CD4-positive, alpha-beta memory T cell (primary cell): ENCODE results near the gene CPTP. TPM values are rescaled to one million over a fixed set of nuclear protein-coding genes. Genes with fewer than 3 reads are reported as not detected.

Experiments
- CTCF ChIA-PET: fragments of 350-600 bp; sonication (Branson Sonifier 250); formaldehyde crosslinking; loops from one replicate; lab custom pipeline; 2021; ENCODE audit warnings: inconsistent platforms; ENCODE audit not compliant: partially characterized antibody; lab: Charles Lee
- POLR2A ChIA-PET: fragments of 350-600 bp; sonication (Branson Sonifier 250); formaldehyde crosslinking; loops from one replicate; lab custom pipeline; 2021; ENCODE audit not compliant: partially characterized antibody; lab: Charles Lee
- DNase-seq, 5 donors: peaks; one replicate each; pipeline versions ENCODE4 v3.0.0 to v3.0.0-alpha.2; 2020 to 2022; ENCODE audit warnings: mixed read lengths in 1 of 5
- H3K27ac ChIP-seq: one replicate; pipeline ENCODE4 v1.7.0; 2013; ENCODE audit warnings: low read depth, low read length
- H3K27me3 ChIP-seq: 2 replicates; pipeline ENCODE4 v1.7.0; 2013; ENCODE audit warnings: mild to moderate bottlenecking, low read length, moderate library complexity; ENCODE audit not compliant: insufficient read depth
- H3K36me3 ChIP-seq: 2 replicates; pipeline ENCODE4 v1.7.0; 2013; ENCODE audit warnings: mild to moderate bottlenecking, low read length, moderate library complexity; ENCODE audit not compliant: insufficient read depth
- H3K4me1 ChIP-seq: 2 replicates; pipeline ENCODE4 v1.7.0; 2013; ENCODE audit warnings: mild to moderate bottlenecking, low read length, moderate library complexity; ENCODE audit not compliant: insufficient read depth
- H3K4me3 ChIP-seq, 2 donors: one replicate each; pipeline ENCODE4 v1.7.0; 2013; ENCODE audit warnings: low read length in 2 of 2, mild to moderate bottlenecking in 1 of 2
- H3K9me3 ChIP-seq, 2 donors: one replicate each; pipeline ENCODE4 v1.7.0; 2013; ENCODE audit warnings: low read length in 2 of 2, control low read depth in 1 of 2; ENCODE audit not compliant: control insufficient read depth in 1 of 2
- H3K27ac Mint-ChIP-seq, 7 donors: one replicate each; pipeline ENCODE4 v1.8.0; 2020 to 2021; ENCODE audit warnings: mixed read lengths in 7 of 7, mild to moderate bottlenecking in 6 of 7, inconsistent platforms in 3 of 7, moderate library complexity in 3 of 7
- H3K27me3 Mint-ChIP-seq, 2 donors: one replicate each; pipeline ENCODE4 v1.8.0; 2020 to 2021; ENCODE audit warnings: mixed read lengths in 2 of 2
- H3K36me3 Mint-ChIP-seq, 2 donors: one replicate each; pipeline ENCODE4 v1.8.0; 2020 to 2021; ENCODE audit warnings: mixed read lengths in 2 of 2, inconsistent platforms in 1 of 2, mild to moderate bottlenecking in 1 of 2
- H3K4me1 Mint-ChIP-seq, 4 donors: one replicate each; pipeline ENCODE4 v1.8.0; 2020 to 2021; ENCODE audit warnings: mixed read lengths in 4 of 4, mild to moderate bottlenecking in 1 of 4
- H3K4me3 Mint-ChIP-seq, 8 donors: one replicate each; pipeline ENCODE4 v1.8.0; 2020 to 2021; ENCODE audit warnings: mixed read lengths in 8 of 8, mild to moderate bottlenecking in 7 of 8, moderate library complexity in 6 of 8, inconsistent platforms in 3 of 8
- H3K9me3 Mint-ChIP-seq, 8 donors: one replicate each; pipeline ENCODE4 v1.8.0; 2020 to 2021; ENCODE audit warnings: mixed read lengths in 8 of 8, mild to moderate bottlenecking in 5 of 8, inconsistent platforms in 3 of 8, moderate library complexity in 1 of 8
- intact Hi-C: fragments of 100-400 bp; cut with micrococcal nuclease; formaldehyde crosslinking; loops from one replicate; pipeline ENCODE4 v1.15.1; 2023
- polyA plus RNA-seq, 2 donors: library from polyadenylated mRNA; unstranded; fragments of 300-500 nt; fragmentation: Illumina TruSeq; gene quantifications; one replicate each; pipeline ENCODE4 v1.2.3, GENCODE V29; 2021
- total RNA-seq, 2 experiments: library from RNA; stranded (reverse); gene quantifications; one replicate each; pipeline ENCODE4 v1.2.3, GENCODE V29; 2021

CPTP gene
- total and polyA plus RNA-seq, 4 experiments from 2014 or later, result 15.4 to 28.3 (median 25.9) TPM

GRCh38 chr1:1307261-1307922, 17.2 kb upstream of the CPTP start:
- peaks cover 36% of the 10 kb centered on the region for H3K4me1 ChIP-seq
- H3K4me3 Mint-ChIP-seq, result peak overlapping the region; percentile 84 to 92 (median 89)
- peaks cover 7% of the 10 kb centered on the region for H3K36me3 ChIP-seq
- peaks cover 0 to 2% (median 0%) of the 10 kb centered on the region in 8 donors for H3K9me3 Mint-ChIP-seq
- H3K4me1 Mint-ChIP-seq, result peaks cover 13 to 29% (median 20%) of the 10 kb centered on the region in 4 donors
- no peaks in the 10 kb centered on the region for H3K27me3 Mint-ChIP-seq
- POLR2A ChIA-PET, result interaction anchor here (1.0 kb wide), 1 partner anchor 68 kb away, joined by 4 read pairs; the partner anchor contains the start of gene AURKAIP1
- H3K36me3 Mint-ChIP-seq, result peaks cover 0 to 8% of the 10 kb centered on the region in 2 donors
- H3K27ac Mint-ChIP-seq, result peak overlapping the region; percentile 66 to 92 (median 90)
- peak overlapping the region; percentile 33 to 59 for H3K4me3 ChIP-seq
- peak in 1 of 5 donors; percentile 28 for DNase-seq
- H3K9me3 ChIP-seq, result no peaks in the 10 kb centered on the region
- intact Hi-C loops, result loop anchor here (1.0 kb wide), 1 partner anchor 238 kb away; no protein-coding TSS in a partner anchor
- H3K27ac ChIP-seq, result peak overlapping the region; percentile 54
- no peaks in the 10 kb centered on the region for H3K27me3 ChIP-seq
- CTCF ChIA-PET, result no interaction called here

- Mint-ChIP-seq H3K36me3 (peaks cover 0 to 12% of the 10 kb centered on the region in 2 donors), H3K4me1 (peaks cover 13 to 29% (median 20%) of the 10 kb centered on the region in 4 donors), H3K9me3 (peaks cover 0 to 2% (median 0%) of the 10 kb centered on the region in 8 donors), H3K27ac (peak within 1 kb of the TSS; percentile 89 to 96 (median 91)), H3K27me3 (no peaks in the 10 kb centered on the region), H3K4me3 (peak within 1 kb of the TSS; percentile 86 to 92 (median 89))
- Histone ChIP-seq H3K36me3 (peaks cover 12% of the 10 kb centered on the region), H3K27ac (peak within 1 kb of the TSS; percentile 77), H3K4me1 (peaks cover 36% of the 10 kb centered on the region), H3K9me3 (no peaks in the 10 kb centered on the region), H3K4me3 (peak within 1 kb of the TSS; percentile 61 to 83), H3K27me3 (no peaks in the 10 kb centered on the region)
- intact Hi-C loops, result loop anchor here (1.0 kb wide), 7 partner anchors 16 to 239 kb away; partner anchors contain the start of genes AURKAIP1, B3GALT6, C1orf159 and CPTP
- DNase-seq, result peak; percentile 92 to 94 (median 92)
- POLR2A ChIA-PET, result interaction anchor here (3.4 kb wide), 1 partner anchor 17 kb away, joined by 14 read pairs; no protein-coding TSS in a partner anchor
- CTCF ChIA-PET, result no interaction called here
These were observed 16.5 kb upstream of the CPTP start, which contains the start of the genes ACAP3 and PUSL1 for GRCh38 chr1:1307923-1308755. Gene ACAP3, minus strand, starts transcription at chr1:1307930. Its CDS starts 115 bp downstream, at chr1:1307815. Gene PUSL1, plus strand, starts transcription at chr1:1308597. Its CDS starts 47 bp downstream, at chr1:1308644.

- POLR2A ChIA-PET, result interaction anchor here (1.3 to 3.4 kb wide), 2 partner anchors 17 to 66 kb away, joined by 8 to 14 read pairs; partner anchors contain the start of gene AURKAIP1
- H3K9me3 Mint-ChIP-seq, result peaks cover 0 to 2% (median 0%) of the 10 kb centered on the region in 8 donors
- peaks cover 0 to 14% of the 10 kb centered on the region in 2 donors for H3K36me3 Mint-ChIP-seq
- no peaks in the 10 kb centered on the region for H3K27me3 Mint-ChIP-seq
- Histone ChIP-seq H3K36me3 (peaks cover 18% of the 10 kb centered on the region), H3K27ac (peak overlapping the region; percentile 77), H3K9me3 (no peaks in the 10 kb centered on the region), H3K4me1 (peaks cover 36% of the 10 kb centered on the region), H3K4me3 (peak overlapping the region; percentile 29 to 83), H3K27me3 (no peaks in the 10 kb centered on the region)
- DNase-seq, result no peak
- intact Hi-C loops, result loop anchor here (1.0 kb wide), 6 partner anchors 15 to 193 kb away; partner anchors contain the start of genes AURKAIP1, B3GALT6, C1orf159 and CPTP
- peak overlapping the region; percentile 79 to 91 (median 86) for H3K4me3 Mint-ChIP-seq
- peaks cover 13 to 29% (median 20%) of the 10 kb centered on the region in 4 donors for H3K4me1 Mint-ChIP-seq
- H3K27ac Mint-ChIP-seq, result peak overlapping the region; percentile 87 to 96 (median 90)
- CTCF ChIA-PET, result interaction anchor here (1.6 kb wide), 1 partner anchor 13 kb away, joined by 3 read pairs; no protein-coding TSS in a partner anchor
These were observed 15.8 kb upstream of the CPTP start for GRCh38 chr1:1308756-1309250.

- no peaks in the 10 kb centered on the region for H3K27me3 Mint-ChIP-seq
- POLR2A ChIA-PET, result interaction anchor here (0.8 to 3.4 kb wide), 5 partner anchors 9 to 98 kb away, joined by 3 to 14 read pairs (median 3); partner anchors contain the start of genes AURKAIP1 and MRPL20
- no peaks in the 10 kb centered on the region for H3K9me3 ChIP-seq
- no peaks in the 10 kb centered on the region for H3K27me3 ChIP-seq
- peaks cover 24% of the 10 kb centered on the region for H3K36me3 ChIP-seq
- H3K4me3 Mint-ChIP-seq, result peak overlapping the region; percentile 43 to 79 (median 73)
- peaks cover 35% of the 10 kb centered on the region for H3K4me1 ChIP-seq
- H3K4me3 ChIP-seq, result peak overlapping the region; percentile 29 to 83
- intact Hi-C loops, result no loop called here
- CTCF ChIA-PET, result interaction anchor here (1.6 kb wide), 1 partner anchor 14 kb away, joined by 3 read pairs; no protein-coding TSS in a partner anchor
- peak overlapping the region in 6 of 7 donors; percentile 35 to 83 (median 60) for H3K27ac Mint-ChIP-seq
- DNase-seq, result no peak
- peaks cover 0 to 15% of the 10 kb centered on the region in 2 donors for H3K36me3 Mint-ChIP-seq
- peaks cover 13 to 29% (median 20%) of the 10 kb centered on the region in 4 donors for H3K4me1 Mint-ChIP-seq
- peak overlapping the region; percentile 77 for H3K27ac ChIP-seq
- H3K9me3 Mint-ChIP-seq, result peaks cover 0 to 2% (median 0%) of the 10 kb centered on the region in 8 donors
These were observed 15.1 kb upstream of the CPTP start for GRCh38 chr1:1309251-1310108.

- H3K27me3 ChIP-seq, result no peaks in the 10 kb centered on the region
- Mint-ChIP-seq H3K4me3 (peak overlapping the region in 5 of 8 donors; percentile 10 to 79 (median 35)), H3K4me1 (peaks cover 11 to 29% (median 20%) of the 10 kb centered on the region in 4 donors), H3K9me3 (peaks cover 0 to 2% (median 0%) of the 10 kb centered on the region in 8 donors), H3K36me3 (peaks cover 0 to 18% of the 10 kb centered on the region in 2 donors), H3K27me3 (no peaks in the 10 kb centered on the region), H3K27ac (peak overlapping the region in 2 of 7 donors; percentile 18 to 68)
- intact Hi-C loops, result no loop called here
- no peaks in the 10 kb centered on the region for H3K9me3 ChIP-seq
- POLR2A ChIA-PET, result interaction anchor here (0.8 to 3.4 kb wide), 5 partner anchors 10 to 97 kb away, joined by 3 to 14 read pairs (median 3); partner anchors contain the start of genes AURKAIP1 and MRPL20
- CTCF ChIA-PET, result interaction anchor here (1.6 kb wide), 1 partner anchor 14 kb away, joined by 3 read pairs; no protein-coding TSS in a partner anchor
- no peak for DNase-seq
- H3K4me3 ChIP-seq, result no peak overlapping the region
- H3K36me3 ChIP-seq, result peaks cover 30% of the 10 kb centered on the region
- H3K27ac ChIP-seq, result no peak overlapping the region
- peaks cover 29% of the 10 kb centered on the region for H3K4me1 ChIP-seq
These were observed 14.6 kb upstream of the CPTP start for GRCh38 chr1:1310109-1310385.
